Sigmoid colon (tissue), 7 donors: Measurements from ENCODE around the gene TMEM208. TPM values are rescaled to one million over a fixed set of nuclear protein-coding genes. Genes with fewer than 3 reads are reported as not detected.

Source experiments
- DNase-seq: peaks from one replicate; pipeline ENCODE4 v3.0.0-alpha.2; 2019
- H3K27ac ChIP-seq, 4 donors: fragments of 200-600 bp; sonication (generic); one replicate each; pipeline ENCODE4 v1.5.1; 2016 to 2019; ENCODE audit warnings: mild to moderate bottlenecking in 1 of 4
- H3K27me3 ChIP-seq, 3 donors: fragments of 200-600 bp; sonication (generic); one replicate each; pipeline ENCODE4 v1.5.1; 2019; ENCODE audit warnings: mild to moderate bottlenecking in 1 of 3
- H3K36me3 ChIP-seq, 4 donors: fragments of 200-600 bp; sonication (generic); one replicate each; pipeline ENCODE4 v1.5.1; 2016 to 2019
- H3K4me1 ChIP-seq, 4 donors: fragments of 200-600 bp; sonication (generic); one replicate each; pipeline ENCODE4 v1.5.1; 2017 to 2019
- H3K4me3 ChIP-seq, 4 donors: fragments of 200-600 bp; sonication (generic); one replicate each; pipeline ENCODE4 v1.5.1; 2017 to 2019; ENCODE audit warnings: mild to moderate bottlenecking in 2 of 4, moderate library complexity in 1 of 4
- H3K9me3 ChIP-seq, 4 donors: fragments of 200-600 bp in 3 of 4; sonication (generic) in 3 of 4; one replicate each; pipeline versions ENCODE4 v1.5.1 to v1.6.1; 2013 to 2019
- EP300 ChIP-seq, 4 donors: sonication (generic); formaldehyde crosslinking; IDR thresholded peaks; one replicate each; pipeline ENCODE4 v1.6.1; 2017; ENCODE audit warnings: antibody characterized with exemption in 4 of 4
- POLR2A ChIP-seq, 2 donors: fragments of 450-650 bp; IDR thresholded peaks; one replicate each; pipeline ENCODE4 v1.6.1; 2016; ENCODE audit warnings: antibody characterized with exemption in 2 of 2, mild to moderate bottlenecking in 2 of 2, moderate library complexity in 2 of 2
- POLR2AphosphoS5 ChIP-seq, 4 donors: sonication (generic); formaldehyde crosslinking; IDR thresholded peaks; one replicate each; pipeline ENCODE4 v1.6.1; 2017; ENCODE audit warnings: antibody characterized with exemption in 4 of 4
- whole genome bisulfite sequencing, 2 donors: extraction: QIAGEN DNeasy Blood & Tissue Kit; methylation state at CpG; one replicate each; pipeline ENCODE4 v1.1.7; 2013; 5-methylcytosine and 5-hydroxymethylcytosine counted together
- intact Hi-C: fragments of 100-400 bp; cut with DNase I; formaldehyde crosslinking; loops from one replicate; pipeline ENCODE4 v1.15.1; 2023
- polyA plus RNA-seq, 3 donors: library from polyadenylated mRNA; stranded (reverse); fragments of 200-250 nt; gene quantifications; one replicate each; pipeline ENCODE4 v1.2.3, GENCODE V29; 2013
- total RNA-seq, 4 donors: library from RNA; depleted of rRNA; stranded (reverse); fragments of >200 nt; gene quantifications; one replicate each; pipeline ENCODE4 v1.1.0, GENCODE V29; 2016
- TF ChIP-seq, protein P1 (sequence below), 4 experiments: fragments of 450-650 bp in 3 of 4; fragments of 200-600 bp in 1 of 4; IDR thresholded peaks; one replicate each; pipeline ENCODE4 v1.5.1; 2016 to 2019; ENCODE audit warnings: antibody characterized with exemption in 4 of 4, mild to moderate bottlenecking in 3 of 4, moderate library complexity in 2 of 4
- donor health status: healthy with polysubstance abuse.
- donor health status: Bipolar disorder and iron deficiency.
- donor health status: healthy.

The TMEM208 gene
- total and polyA plus RNA-seq, 7 donors, result 15.3 to 109 (median 31.4) TPM

DNA sequence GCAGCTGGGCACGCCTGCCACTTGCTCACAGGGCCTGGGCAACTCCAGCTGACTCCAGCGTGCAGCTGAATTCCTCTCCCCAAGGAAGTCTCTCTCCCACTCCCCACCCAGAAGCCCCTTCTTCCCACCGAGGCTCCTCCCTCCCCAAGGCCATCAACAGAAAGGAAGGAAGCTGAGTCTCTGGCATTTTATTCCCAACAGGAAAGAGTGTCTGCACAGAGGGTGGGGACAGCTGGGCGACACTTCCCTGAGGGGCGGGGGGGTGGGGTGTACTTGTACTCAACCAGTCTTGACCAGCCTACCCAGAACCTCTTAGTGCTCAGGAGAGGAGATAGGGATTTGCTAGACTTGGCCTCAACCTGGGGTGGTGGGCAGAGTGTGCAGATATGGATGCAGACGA lies 36.9 kb upstream of the TMEM208 start, which contains the start of gene EXOC3L1:
EXOC3L1 (minus strand) TSS at position 96 of the 400 bp plus-strand sequence. CDS start 460 bp downstream, outside the sequence.
- no peak for TF ChIP-seq POLR2AphosphoS5 (IDR thresholded peaks at IDR 0.05)
- TF ChIP-seq POLR2A (IDR thresholded peaks at IDR 0.05), result no peak
- no peak for TF ChIP-seq EP300 (IDR thresholded peaks at IDR 0.05)
- TF ChIP-seq, protein P1, sequence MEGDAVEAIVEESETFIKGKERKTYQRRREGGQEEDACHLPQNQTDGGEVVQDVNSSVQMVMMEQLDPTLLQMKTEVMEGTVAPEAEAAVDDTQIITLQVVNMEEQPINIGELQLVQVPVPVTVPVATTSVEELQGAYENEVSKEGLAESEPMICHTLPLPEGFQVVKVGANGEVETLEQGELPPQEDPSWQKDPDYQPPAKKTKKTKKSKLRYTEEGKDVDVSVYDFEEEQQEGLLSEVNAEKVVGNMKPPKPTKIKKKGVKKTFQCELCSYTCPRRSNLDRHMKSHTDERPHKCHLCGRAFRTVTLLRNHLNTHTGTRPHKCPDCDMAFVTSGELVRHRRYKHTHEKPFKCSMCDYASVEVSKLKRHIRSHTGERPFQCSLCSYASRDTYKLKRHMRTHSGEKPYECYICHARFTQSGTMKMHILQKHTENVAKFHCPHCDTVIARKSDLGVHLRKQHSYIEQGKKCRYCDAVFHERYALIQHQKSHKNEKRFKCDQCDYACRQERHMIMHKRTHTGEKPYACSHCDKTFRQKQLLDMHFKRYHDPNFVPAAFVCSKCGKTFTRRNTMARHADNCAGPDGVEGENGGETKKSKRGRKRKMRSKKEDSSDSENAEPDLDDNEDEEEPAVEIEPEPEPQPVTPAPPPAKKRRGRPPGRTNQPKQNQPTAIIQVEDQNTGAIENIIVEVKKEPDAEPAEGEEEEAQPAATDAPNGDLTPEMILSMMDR (IDR thresholded peaks at IDR 0.05), result no peak
- Histone ChIP-seq H3K4me1 (peaks cover 1 to 37% (median 34%) of the 10 kb centered on the region in 4 donors), H3K4me3 (no peak within 1 kb of the TSS), H3K9me3 (no peaks in the 10 kb centered on the region), H3K27me3 (no peaks in the 10 kb centered on the region), H3K36me3 (peaks cover 8 to 19% (median 11%) of the 10 kb centered on the region in 4 donors), H3K27ac (no peak within 1 kb of the TSS)
- WGBS, 2 donors, result 37 to 51% methylated on average over 6 of the region's 6 CpGs
- DNase-seq, result no peak
- intact Hi-C loops, result no loop called here

DNA sequence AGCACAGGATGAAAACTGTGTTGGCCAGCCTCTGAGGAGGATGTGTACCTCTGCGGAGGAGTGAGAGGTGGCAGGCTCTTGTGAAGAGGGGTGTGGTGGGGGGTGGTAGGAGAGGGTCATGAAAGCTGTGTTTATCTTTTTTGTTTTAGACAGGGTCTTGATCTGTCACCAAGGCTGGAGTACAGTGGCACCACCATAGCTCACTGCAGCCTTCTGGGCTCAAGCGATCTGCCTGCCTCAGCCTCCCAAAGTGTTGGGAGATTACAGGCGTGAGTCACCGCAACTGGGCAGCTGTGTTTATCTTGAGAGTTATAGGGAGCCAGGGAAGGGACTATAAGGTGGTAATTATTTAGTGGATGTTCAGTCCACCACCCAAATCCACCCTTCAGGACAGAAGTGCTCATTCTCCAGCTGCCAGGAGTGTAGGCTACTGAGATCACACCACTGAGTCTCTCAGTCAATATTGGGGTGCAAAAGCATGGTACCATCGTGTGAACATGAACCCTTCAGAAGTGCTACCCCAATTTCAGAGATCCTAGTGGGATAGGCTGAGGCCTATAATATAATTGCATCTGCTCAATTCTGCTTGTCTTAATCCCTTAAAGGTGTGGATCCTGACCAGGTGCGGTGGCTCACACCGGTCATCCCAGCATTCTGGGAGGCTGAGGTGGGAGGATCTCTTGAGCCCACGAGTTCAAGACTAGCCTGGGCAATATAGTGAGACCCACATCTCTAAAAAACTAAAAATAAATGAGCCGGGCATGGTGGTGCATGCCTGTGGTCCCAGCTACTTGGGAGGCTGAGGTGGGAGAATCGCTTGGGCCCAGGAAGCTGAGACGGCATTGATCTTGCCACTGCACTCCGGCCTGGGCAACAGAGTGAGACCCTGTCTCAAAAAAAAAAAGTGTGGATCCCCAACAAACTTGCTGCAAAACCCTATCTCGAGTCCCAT lies 36.2 kb upstream of the TMEM208 start:
- TF ChIP-seq POLR2AphosphoS5 (IDR thresholded peaks at IDR 0.05) (no peak), POLR2A (IDR thresholded peaks at IDR 0.05) (no peak), EP300 (IDR thresholded peaks at IDR 0.05) (no peak)
- TF ChIP-seq, protein P1 (IDR thresholded peaks at IDR 0.05), result no peak
- no peaks in the 10 kb centered on the region for H3K27me3 ChIP-seq
- intact Hi-C loops, result no loop called here
- WGBS, 2 donors, result 68 to 82% methylated on average over 13 of the region's 13 CpGs
- no peak overlapping the region for H3K27ac ChIP-seq
- no peak for DNase-seq
- H3K4me3 ChIP-seq, result no peak overlapping the region
- H3K36me3 ChIP-seq, result peaks cover 14 to 25% (median 17%) of the 10 kb centered on the region in 4 donors
- H3K9me3 ChIP-seq, result no peaks in the 10 kb centered on the region
- H3K4me1 ChIP-seq, result peaks cover 1 to 30% (median 28%) of the 10 kb centered on the region in 4 donors

DNA sequence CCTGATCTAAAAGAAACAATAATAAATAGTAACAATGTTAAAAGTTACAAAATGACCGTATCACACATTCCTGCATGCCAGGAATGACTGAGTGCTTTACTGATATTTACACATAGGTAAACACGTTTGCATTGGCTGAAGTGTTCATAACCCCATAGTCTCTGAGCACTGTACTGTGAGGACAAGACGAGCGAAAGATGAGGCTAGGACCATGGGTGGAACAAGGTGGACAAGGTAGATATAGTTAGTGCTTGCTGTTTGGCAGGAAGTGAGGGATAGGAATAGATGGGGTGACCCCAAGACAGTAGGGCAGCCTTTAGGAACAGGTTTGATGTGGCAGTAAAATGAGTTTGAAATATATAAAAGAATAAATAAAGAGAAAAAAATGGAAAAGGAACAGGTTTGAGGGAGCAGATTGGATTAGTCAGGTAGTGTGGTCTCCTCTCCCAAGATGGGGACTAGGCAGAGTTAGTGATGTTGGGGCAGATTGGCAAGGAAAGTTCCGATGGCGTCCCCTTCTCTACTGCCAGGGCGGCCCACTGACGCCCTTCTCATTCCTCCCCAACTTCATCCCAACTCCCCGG lies 35.4 kb upstream of the TMEM208 start:
- peak overlapping the region in 3 of 4 donors; percentile 83 to 93 (median 92) for H3K4me3 ChIP-seq
- peaks cover 1 to 27% (median 25%) of the 10 kb centered on the region in 4 donors for H3K4me1 ChIP-seq
- 21 to 31% methylated on average over 9 of the region's 9 CpGs for WGBS, 2 donors
- intact Hi-C loops, result no loop called here
- H3K27ac ChIP-seq, result peak overlapping the region in 1 of 4 donors; percentile 72
- TF ChIP-seq POLR2A (IDR thresholded peaks at IDR 0.05) (no peak), EP300 (IDR thresholded peaks at IDR 0.05) (no peak), POLR2AphosphoS5 (IDR thresholded peaks at IDR 0.05) (no peak)
- TF ChIP-seq, protein P1 (IDR thresholded peaks at IDR 0.05), result no peak
- DNase-seq, result no peak
- no peaks in the 10 kb centered on the region for H3K9me3 ChIP-seq
- H3K36me3 ChIP-seq, result peaks cover 22 to 33% (median 24%) of the 10 kb centered on the region in 4 donors
- no peaks in the 10 kb centered on the region for H3K27me3 ChIP-seq

DNA sequence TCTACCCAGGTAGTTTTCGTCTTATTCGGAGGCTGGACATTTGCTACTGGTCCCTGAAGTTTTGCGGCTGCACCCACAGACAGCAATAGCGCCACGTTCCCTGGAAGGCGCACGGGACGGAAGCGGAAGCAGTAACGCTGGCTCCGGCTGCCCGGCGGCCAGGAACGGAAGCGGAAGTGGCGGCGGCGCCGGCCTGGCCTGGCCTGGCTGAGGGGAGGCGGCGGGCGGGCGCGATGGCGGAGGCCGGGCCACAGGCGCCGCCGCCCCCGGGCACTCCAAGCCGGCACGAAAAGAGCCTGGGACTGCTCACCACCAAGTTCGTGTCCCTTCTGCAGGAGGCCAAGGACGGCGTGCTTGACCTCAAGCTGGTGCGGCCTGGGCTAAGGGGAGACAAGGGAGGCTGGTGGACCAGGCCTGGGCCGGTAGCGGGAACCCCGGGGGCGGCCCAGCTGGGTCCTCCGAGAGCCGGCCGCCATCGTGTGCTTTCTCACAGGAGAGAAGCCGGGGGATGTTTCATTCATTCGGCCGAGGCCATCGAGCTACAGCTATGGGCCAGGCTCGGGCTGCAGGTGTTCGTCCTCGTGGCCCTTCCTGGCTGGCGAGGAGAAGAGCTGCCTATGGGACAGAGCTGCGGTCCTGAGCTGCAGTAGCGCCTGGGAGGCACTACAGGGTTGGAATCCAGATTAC lies 34.8 kb upstream of the TMEM208 start, which contains the start of gene E2F4:
E2F4 (plus strand) TSS at position 161 of the 687 bp plus-strand sequence; CDS start at position 234, 73 bp downstream.
- H3K4me3 ChIP-seq, result peak within 1 kb of the TSS; percentile 83 to 93 (median 92)
- intact Hi-C loops, result loop anchor here (2.0 kb wide), 1 partner anchor 35 kb away; the partner anchor contains the start of gene TMEM208
- DNase-seq, result peak; percentile 94
- H3K27ac ChIP-seq, result peak within 1 kb of the TSS; percentile 72 to 79 (median 78)
- peaks cover 28 to 40% (median 30%) of the 10 kb centered on the region in 4 donors for H3K36me3 ChIP-seq
- H3K9me3 ChIP-seq, result no peaks in the 10 kb centered on the region
- 0% methylated on average over 54 of the region's 54 CpGs for WGBS, 2 donors
- H3K4me1 ChIP-seq, result peaks cover 1 to 27% (median 25%) of the 10 kb centered on the region in 4 donors
- TF ChIP-seq, protein P1 (IDR thresholded peaks at IDR 0.05), result no peak
- TF ChIP-seq POLR2AphosphoS5 (IDR thresholded peaks at IDR 0.05) (peak; percentile 42 to 85 (median 81)), EP300 (IDR thresholded peaks at IDR 0.05) (peak in 1 of 4 donors; percentile 33), POLR2A (IDR thresholded peaks at IDR 0.05) (no peak)
- no peaks in the 10 kb centered on the region for H3K27me3 ChIP-seq
